NCI-H2029 (cell line): ENCODE data around the gene FBXO47.
"Not testable (repeated sequence)": the region's sequence is repeated elsewhere in the genome, so short reads cannot be mapped to it uniquely, and the experiment has no call there.

Experiments
- DNase-seq: peaks from one replicate; lab custom pipeline; 2025; lab: John Stamatoyannopoulos, UW

FBXO47 gene

GRCh38 chr17:38980490-38981217 lies 13.5 kb upstream of the FBXO47 start:
- DNase-seq = no peak

GRCh38 chr17:38978180-38978579 lies 11.0 kb upstream of the FBXO47 start:
- DNase-seq = no peak

GRCh38 chr17:38976187-38976551 lies 9.0 kb upstream of the FBXO47 start:
- not testable (repeated sequence) for DNase-seq

- no peak for DNase-seq
Measured at GRCh38 chr17:38970804-38971203, 3.6 kb upstream of the FBXO47 start.

- DNase-seq = no peak
Measured at GRCh38 chr17:38970128-38970527, 2.9 kb upstream of the FBXO47 start.

- no peak for DNase-seq
Measured at GRCh38 chr17:38969281-38969680, 2.1 kb upstream of the FBXO47 start.

GRCh38 chr17:38961413-38961812 lies 5.8 kb downstream of the FBXO47 start:
- no peak for DNase-seq

- no peak for DNase-seq
Measured at GRCh38 chr17:38960402-38960801, 6.8 kb downstream of the FBXO47 start.

GRCh38 chr17:38959508-38959907 lies 7.7 kb downstream of the FBXO47 start:
- no peak for DNase-seq

GRCh38 chr17:38958756-38959155 lies 8.4 kb downstream of the FBXO47 start:
- DNase-seq = no peak

GRCh38 chr17:38958326-38958725 lies 8.9 kb downstream of the FBXO47 start:
- no peak for DNase-seq

GRCh38 chr17:38953800-38954199 lies 13.4 kb downstream of the FBXO47 start:
- not testable (repeated sequence) for DNase-seq

GRCh38 chr17:38947189-38947588 lies 20.0 kb downstream of the FBXO47 start:
- no peak for DNase-seq

- no peak for DNase-seq
Measured at GRCh38 chr17:38943607-38944006, 23.6 kb downstream of the FBXO47 start.

- no peak for DNase-seq
Measured at GRCh38 chr17:38942696-38943334, 24.4 kb downstream of the FBXO47 start.

GRCh38 chr17:38940404-38940803 lies 26.8 kb downstream of the FBXO47 start:
- no peak for DNase-seq

GRCh38 chr17:38939987-38940386 lies 27.2 kb downstream of the FBXO47 start:
- no peak for DNase-seq

GRCh38 chr17:38933962-38934361 lies 33.2 kb downstream of the FBXO47 start:
- not testable (repeated sequence) for DNase-seq

- DNase-seq = not testable (repeated sequence)
Measured at GRCh38 chr17:38930782-38931181, 36.4 kb downstream of the FBXO47 start.

- DNase-seq = no peak
Measured at GRCh38 chr17:38926293-38927070, 40.7 kb downstream of the FBXO47 start.

GRCh38 chr17:38925263-38925995 lies 41.8 kb downstream of the FBXO47 start, which contains the start of gene LASP1NB:
Gene LASP1NB (plus strand): TSS chr17:38925614.
- DNase-seq = no peak
